ENCODE results near the gene HERPUD1. TPM values are rescaled to one million over a fixed set of nuclear protein-coding genes. Genes with fewer than 3 reads are reported as not detected.

The HERPUD1 gene
- total and polyA plus RNA-seq, 2 donors from 2014 or later: 209 to 234 TPM

GRCh38 chr16:56897026-56897799 lies 34.7 kb upstream of the HERPUD1 start:
- no peak for FAIRE-seq
- no peak for DNase-seq
- Histone ChIP-seq H3K4me3 (ENCODE audit: low read length in 3 of 3) (no peak overlapping the region), H3K9ac (ENCODE audit: low read length in 3 of 3) (no peak overlapping the region), H3K4me1 (ENCODE audit: control insufficient read depth in 2 of 3, insufficient read depth in 2 of 3, low read depth in 1 of 3, low read length in 3 of 3) (no peaks in the 10 kb centered on the region), H3K27me3 (ENCODE audit: control insufficient read depth, insufficient read depth, low read length) (no peaks in the 10 kb centered on the region), H3K27ac (ENCODE audit: low read depth in 2 of 2, low read length in 2 of 2) (no peak overlapping the region), H3K9me3 (ENCODE audit: control insufficient read depth in 2 of 3, insufficient read depth in 1 of 3, low read length in 3 of 3) (no peaks in the 10 kb centered on the region), H3K36me3 (ENCODE audit: control insufficient read depth in 2 of 3, insufficient read depth in 3 of 3, low read length in 3 of 3) (no peaks in the 10 kb centered on the region)
- intact Hi-C loops (cut with DNase I): no loop called here
- no peak for TF ChIP-seq CTCF (IDR thresholded peaks at IDR 0.05; ENCODE audit: borderline replicate concordance, extremely low read depth, insufficient read depth)

GRCh38 chr16:56898847-56899246 lies 33.1 kb upstream of the HERPUD1 start:
- Histone ChIP-seq H3K9me3 (ENCODE audit: control insufficient read depth in 2 of 3, insufficient read depth in 1 of 3, low read length in 3 of 3) (no peaks in the 10 kb centered on the region), H3K27me3 (ENCODE audit: control insufficient read depth, insufficient read depth, low read length) (no peaks in the 10 kb centered on the region), H3K27ac (ENCODE audit: low read depth in 2 of 2, low read length in 2 of 2) (no peak overlapping the region), H3K36me3 (ENCODE audit: control insufficient read depth in 2 of 3, insufficient read depth in 3 of 3, low read length in 3 of 3) (no peaks in the 10 kb centered on the region), H3K4me3 (ENCODE audit: low read length in 3 of 3) (no peak overlapping the region), H3K4me1 (ENCODE audit: control insufficient read depth in 2 of 3, insufficient read depth in 2 of 3, low read depth in 1 of 3, low read length in 3 of 3) (no peaks in the 10 kb centered on the region), H3K9ac (ENCODE audit: low read length in 3 of 3) (no peak overlapping the region)
- TF ChIP-seq CTCF (IDR thresholded peaks at IDR 0.05; ENCODE audit: borderline replicate concordance, extremely low read depth, insufficient read depth): no peak
- no peak for FAIRE-seq
- intact Hi-C loops (cut with DNase I): no loop called here
- DNase-seq: no peak

GRCh38 chr16:56903866-56904265 lies 28.1 kb upstream of the HERPUD1 start:
- intact Hi-C loops (cut with DNase I): no loop called here
- Histone ChIP-seq H3K27ac (ENCODE audit: low read depth in 2 of 2, low read length in 2 of 2) (no peak overlapping the region), H3K36me3 (ENCODE audit: control insufficient read depth in 2 of 3, insufficient read depth in 3 of 3, low read length in 3 of 3) (no peaks in the 10 kb centered on the region), H3K9ac (ENCODE audit: low read length in 3 of 3) (no peak overlapping the region), H3K27me3 (ENCODE audit: control insufficient read depth, insufficient read depth, low read length) (no peaks in the 10 kb centered on the region), H3K4me3 (ENCODE audit: low read length in 3 of 3) (no peak overlapping the region), H3K9me3 (ENCODE audit: control insufficient read depth in 2 of 3, insufficient read depth in 1 of 3, low read length in 3 of 3) (no peaks in the 10 kb centered on the region), H3K4me1 (ENCODE audit: control insufficient read depth in 2 of 3, insufficient read depth in 2 of 3, low read depth in 1 of 3, low read length in 3 of 3) (no peaks in the 10 kb centered on the region)
- TF ChIP-seq CTCF (IDR thresholded peaks at IDR 0.05; ENCODE audit: borderline replicate concordance, extremely low read depth, insufficient read depth): no peak
- FAIRE-seq (no peak), DNase-seq (no peak)

Data from kidney (tissue), 14 donors.